HAP-1 (cell line): ENCODE data around the gene DTX3.
A peak's percentile ranks its signal among the peaks of the same experiment; 100 is the strongest.
"Not testable (repeated sequence)": the region's sequence is repeated elsewhere in the genome, so short reads cannot be mapped to it uniquely, and the experiment has no call there.

Experiments
- DNase-seq, 2 experiments: peaks; one replicate each; pipeline ENCODE4 v3.0.0-alpha.2; 2016 to 2020; ENCODE audit warnings: low spot score in 2 of 2
- H3K27me3 ChIP-seq: fragments of 250-450 bp; sonication (Bioruptor Pico); 2 replicates; pipeline ENCODE4 v1.5.1; 2020; ENCODE audit warnings: low read depth, mild to moderate bottlenecking, moderate library complexity
- H3K36me3 ChIP-seq: fragments of 250-450 bp; sonication (Bioruptor Pico); replicated peaks from 2 replicates; pipeline ENCODE4 v1.5.1; 2020; ENCODE audit warnings: mild to moderate bottlenecking
- H3K4me1 ChIP-seq: fragments of 250-450 bp; sonication (Bioruptor Pico); 2 replicates; pipeline ENCODE4 v1.5.1; 2020; ENCODE audit warnings: mild to moderate bottlenecking
- H3K4me3 ChIP-seq: fragments of 250-450 bp; sonication (Bioruptor Pico); 2 replicates; pipeline ENCODE4 v1.5.1; 2020; ENCODE audit warnings: mild to moderate bottlenecking, moderate library complexity
- H3K9me3 ChIP-seq: fragments of 250-450 bp; sonication (Bioruptor Pico); 2 replicates; pipeline ENCODE4 v1.5.1; 2020; ENCODE audit warnings: mild to moderate bottlenecking, moderate library complexity
- in situ Hi-C: fragments of 300-500 bp; cut with MboI; formaldehyde crosslinking; loops from 3 replicates; pipeline ENCODE4 v1.14.3; 2020; ENCODE audit warnings: low sequenced_read_pairs, inconsistent platforms, mixed read lengths

DTX3 gene

DNA sequence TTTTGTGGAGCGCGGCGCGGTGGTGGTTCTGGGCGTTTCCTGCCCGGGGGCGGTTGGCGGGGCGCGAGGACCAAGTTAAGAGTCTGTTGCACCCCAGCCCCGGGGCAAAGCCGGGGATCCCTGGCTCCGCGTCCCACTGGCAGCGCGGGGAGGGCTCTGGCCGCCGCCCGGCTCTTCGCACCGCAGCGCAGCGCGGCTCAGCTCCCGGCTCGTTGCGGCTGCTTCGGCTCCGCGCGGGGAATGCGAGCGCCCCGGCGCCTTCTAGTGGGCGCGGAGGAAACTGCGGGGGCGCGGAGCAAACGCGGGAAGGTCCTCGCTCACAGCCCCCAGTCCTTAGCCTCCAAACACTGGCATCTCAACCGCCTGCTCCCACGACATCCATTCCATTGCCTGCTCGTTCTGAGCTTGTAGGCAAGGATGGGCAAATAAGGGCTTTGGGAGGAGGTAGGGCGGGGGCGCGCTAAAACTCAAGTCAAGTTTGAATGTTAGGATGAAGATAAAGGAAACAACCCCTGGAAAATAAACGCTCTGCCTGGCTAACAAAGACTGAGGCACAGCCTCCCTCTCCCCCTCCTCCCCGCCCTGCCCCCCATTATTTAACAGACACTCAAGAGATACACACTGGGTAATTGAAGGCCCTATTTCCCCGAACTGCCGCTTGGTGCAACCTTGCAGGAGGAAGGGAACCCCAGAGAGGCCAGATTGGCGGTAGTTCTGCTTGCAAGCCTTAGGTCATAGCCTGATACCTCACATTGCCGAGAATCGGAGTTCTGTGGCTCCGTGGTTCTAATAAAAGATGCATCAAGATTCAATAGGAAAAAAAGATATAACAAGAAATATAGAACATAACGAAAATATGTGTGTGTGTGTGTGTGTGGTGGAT lies 28.6 kb downstream of the DTX3 start, which contains the start of gene B4GALNT1:
Gene B4GALNT1, minus strand, starts transcription at position 244 of the 883 bp plus-strand sequence. CDS start 1,069 bp downstream, outside the sequence.
- Histone ChIP-seq H3K36me3 (peaks cover 5% of the 10 kb centered on the region), H3K4me3 (peak within 1 kb of the TSS; percentile 69), H3K4me1 (peaks cover 11% of the 10 kb centered on the region), H3K9me3 (no peaks in the 10 kb centered on the region), H3K27me3 (no peaks in the 10 kb centered on the region)
- peak; percentile 73 to 83 for DNase-seq
- in situ Hi-C loops = no loop called here

DNA sequence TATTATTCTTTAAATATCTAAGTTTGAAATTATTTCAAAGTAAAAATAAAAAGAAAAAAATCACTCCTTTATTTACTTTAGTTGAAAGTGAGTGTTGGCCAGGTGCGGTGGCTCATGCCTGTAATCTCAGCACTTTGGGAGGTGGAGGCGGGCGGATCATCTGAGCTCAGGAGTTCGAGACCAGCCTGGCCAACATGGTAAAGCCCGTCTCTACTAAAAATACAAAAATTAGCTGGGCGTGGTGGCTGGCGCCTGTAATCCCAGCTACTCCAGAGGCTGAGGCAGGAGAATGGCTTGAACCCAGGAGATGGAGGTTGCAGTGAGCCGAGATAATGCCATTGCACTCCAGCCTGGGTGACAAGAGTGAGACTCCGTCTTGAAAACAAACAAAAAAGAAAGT lies 32.1 kb downstream of the DTX3 start:
- in situ Hi-C loops, DNase-seq, H3K27me3 ChIP-seq, H3K9me3 ChIP-seq, H3K4me3 ChIP-seq, H3K36me3 ChIP-seq: not testable (repeated sequence)
- H3K4me1 ChIP-seq = peaks cover 13% of the 10 kb centered on the region

DNA sequence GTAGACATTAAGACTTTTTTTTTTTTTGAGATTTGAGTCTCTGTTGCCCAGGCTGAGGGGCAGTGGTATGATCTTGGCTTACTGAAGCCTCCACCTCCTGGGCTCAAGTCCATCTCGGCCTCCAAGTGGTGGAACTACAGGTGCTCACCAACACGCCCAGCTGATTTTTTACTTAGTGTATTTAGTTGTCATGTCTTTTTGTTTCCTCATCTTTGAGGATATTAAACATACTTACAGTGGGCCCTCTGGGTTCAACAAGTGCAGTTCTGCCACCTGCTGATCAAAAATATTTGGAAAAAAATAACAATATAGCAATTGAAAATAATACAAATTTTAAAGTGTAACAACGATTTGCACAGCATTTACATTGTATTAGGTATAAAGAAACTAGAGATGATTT lies 32.7 kb downstream of the DTX3 start:
- no peaks in the 10 kb centered on the region for H3K27me3 ChIP-seq
- H3K4me1 ChIP-seq = peaks cover 14% of the 10 kb centered on the region
- H3K9me3 ChIP-seq = 0 out of 2 replicates have a peak, but pooled peaks cover 2% of the 10 kb centered on the region
- H3K4me3 ChIP-seq = no peak overlapping the region
- no peak for DNase-seq
- in situ Hi-C loops = no loop called here
- no peaks in the 10 kb centered on the region for H3K36me3 ChIP-seq

DNA sequence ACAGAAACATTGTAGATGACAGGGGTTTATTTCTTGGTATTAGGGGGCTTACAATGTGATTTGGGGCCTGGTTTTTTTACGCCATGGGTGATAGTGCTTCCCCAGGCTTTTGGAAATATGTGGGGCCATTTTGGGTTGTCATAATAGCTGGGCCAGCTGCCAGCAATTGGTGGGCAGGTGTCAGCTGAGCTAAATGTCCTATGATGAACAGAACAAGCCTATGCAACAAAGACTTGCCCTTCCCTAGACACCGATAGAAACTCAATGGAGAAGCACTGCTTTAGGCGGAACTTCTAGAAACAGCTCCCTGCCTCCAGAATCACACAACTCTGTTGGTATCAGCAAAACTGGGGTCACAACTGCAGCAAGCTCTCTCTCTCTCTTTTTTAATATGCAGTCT lies 33.5 kb downstream of the DTX3 start:
- Histone ChIP-seq H3K9me3 (0 out of 2 replicates have a peak, but pooled peaks cover 2% of the 10 kb centered on the region), H3K27me3 (no peaks in the 10 kb centered on the region), H3K4me1 (peaks cover 14% of the 10 kb centered on the region), H3K36me3 (no peaks in the 10 kb centered on the region), H3K4me3 (no peak overlapping the region)
- in situ Hi-C loops = no loop called here
- no peak for DNase-seq

DNA sequence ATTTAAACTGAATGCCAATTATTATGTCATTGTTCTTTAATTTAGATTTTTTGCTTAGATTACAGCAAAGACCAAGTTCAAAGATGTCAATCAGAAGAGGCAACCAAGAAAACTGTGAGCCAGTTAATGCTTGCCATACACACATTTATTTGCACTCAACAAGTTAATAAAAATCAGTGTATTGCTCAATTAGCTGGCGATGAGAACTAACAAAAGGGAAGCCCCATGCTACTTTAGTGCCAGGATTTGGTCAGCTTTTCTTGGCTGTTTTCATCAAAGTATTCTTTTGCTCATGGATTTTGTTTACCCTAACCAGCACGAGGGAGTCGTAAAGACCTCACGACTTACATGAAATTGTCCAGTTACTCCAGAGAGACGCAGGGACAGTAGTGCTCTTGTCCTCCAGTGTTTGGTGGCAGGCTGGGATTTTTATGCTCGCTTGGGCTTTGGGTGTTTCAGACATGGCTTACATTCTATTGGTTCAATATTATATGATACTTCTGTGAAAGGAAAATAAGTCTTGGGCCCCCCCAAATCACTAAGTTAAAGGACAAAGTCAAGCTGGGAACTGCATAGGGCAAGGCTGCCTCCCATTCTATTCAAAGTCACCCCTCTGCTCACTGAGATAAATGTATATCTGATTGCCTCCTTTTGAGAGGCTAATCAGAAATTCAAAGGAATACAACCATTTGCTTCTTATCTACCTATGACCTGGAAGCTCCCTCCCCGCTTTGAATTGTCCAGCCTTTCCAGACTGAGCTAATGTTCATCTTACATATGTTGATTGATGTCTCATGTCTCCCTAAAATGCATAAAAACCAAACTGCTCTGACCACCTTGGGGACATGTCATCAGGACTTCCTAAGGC lies 35.8 kb downstream of the DTX3 start:
- in situ Hi-C loops = no loop called here
- no peak for DNase-seq
- Histone ChIP-seq H3K36me3 (no peaks in the 10 kb centered on the region), H3K4me3 (no peak overlapping the region), H3K4me1 (peaks cover 8% of the 10 kb centered on the region), H3K9me3 (peaks cover 9% of the 10 kb centered on the region), H3K27me3 (no peaks in the 10 kb centered on the region)

DNA sequence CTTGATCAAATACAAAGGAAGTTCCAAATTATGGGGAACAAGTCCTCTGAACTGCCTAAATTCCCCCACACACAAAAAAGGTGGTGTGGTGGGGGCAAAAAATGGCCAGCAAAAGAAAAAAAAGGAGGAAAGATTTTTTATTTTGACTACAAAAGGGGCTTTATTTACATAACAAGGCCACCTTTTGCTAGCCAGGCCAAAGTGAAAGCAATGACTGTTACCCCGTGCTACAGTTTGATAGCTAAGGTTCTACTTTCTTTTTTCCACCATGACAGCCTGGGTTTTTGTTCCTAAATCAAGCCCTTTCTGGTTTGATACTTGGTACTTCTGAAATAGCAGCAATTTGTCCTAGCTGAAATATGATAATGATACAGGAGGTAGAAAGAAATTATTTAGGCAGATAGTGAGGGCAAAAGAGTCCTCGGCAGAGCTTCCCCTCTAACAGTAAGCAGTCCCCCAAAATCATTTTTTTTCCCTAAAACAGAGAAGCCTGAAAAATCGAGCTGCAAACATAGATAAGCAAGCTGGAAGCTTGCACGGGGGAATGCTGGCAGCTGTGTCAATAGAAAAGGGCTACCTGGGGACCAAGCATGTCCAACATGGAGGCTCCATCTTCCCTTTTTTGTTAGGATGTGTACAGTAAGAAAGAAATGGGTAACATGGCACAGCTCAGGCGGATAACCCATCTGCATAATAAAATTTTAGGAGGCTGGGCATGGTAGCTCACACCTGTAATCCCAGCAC lies 37.2 kb downstream of the DTX3 start:
- peaks cover 8% of the 10 kb centered on the region for H3K4me1 ChIP-seq
- H3K27me3 ChIP-seq = no peaks in the 10 kb centered on the region
- no peak for DNase-seq
- peaks cover 18% of the 10 kb centered on the region for H3K9me3 ChIP-seq
- in situ Hi-C loops = no loop called here
- H3K36me3 ChIP-seq = no peaks in the 10 kb centered on the region
- no peak overlapping the region for H3K4me3 ChIP-seq

DNA sequence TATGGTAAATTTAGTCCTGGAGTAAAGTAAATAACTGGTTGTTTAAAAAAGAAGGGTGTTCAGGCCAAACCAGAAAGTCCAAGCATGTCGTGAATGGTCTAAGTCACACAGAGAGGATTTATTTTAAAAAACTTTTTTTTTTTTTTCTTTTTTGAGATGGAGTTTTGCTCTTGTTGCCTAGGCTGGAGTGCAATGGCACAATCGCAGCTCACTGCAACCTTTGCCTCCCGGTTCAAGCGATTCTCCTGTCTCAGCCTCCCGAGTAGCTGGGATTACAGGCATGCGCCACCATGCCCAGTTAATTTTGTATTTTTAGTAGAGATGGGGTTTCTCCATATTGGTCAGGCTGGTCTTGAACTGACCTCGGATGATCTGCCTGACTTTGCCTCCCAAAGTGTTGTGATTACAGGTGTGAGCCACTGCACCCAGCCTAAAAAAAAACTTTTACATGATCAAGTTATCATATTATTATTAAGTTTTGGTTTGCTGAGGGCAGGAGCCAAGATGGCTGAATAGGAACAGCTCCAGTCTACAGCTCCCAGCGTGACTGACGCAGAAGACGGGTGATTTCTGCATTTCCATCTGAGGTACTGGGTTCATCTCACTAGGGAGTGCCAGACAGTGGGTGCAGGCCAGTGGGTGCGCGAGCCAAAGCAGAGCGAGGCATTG lies 41.5 kb downstream of the DTX3 start:
- H3K4me1 ChIP-seq, H3K27me3 ChIP-seq, H3K36me3 ChIP-seq, H3K4me3 ChIP-seq, in situ Hi-C loops: not testable (repeated sequence)
- H3K9me3 ChIP-seq = peaks cover 19% of the 10 kb centered on the region
- peak in 1 of 2 experiments; percentile 52 for DNase-seq

DNA sequence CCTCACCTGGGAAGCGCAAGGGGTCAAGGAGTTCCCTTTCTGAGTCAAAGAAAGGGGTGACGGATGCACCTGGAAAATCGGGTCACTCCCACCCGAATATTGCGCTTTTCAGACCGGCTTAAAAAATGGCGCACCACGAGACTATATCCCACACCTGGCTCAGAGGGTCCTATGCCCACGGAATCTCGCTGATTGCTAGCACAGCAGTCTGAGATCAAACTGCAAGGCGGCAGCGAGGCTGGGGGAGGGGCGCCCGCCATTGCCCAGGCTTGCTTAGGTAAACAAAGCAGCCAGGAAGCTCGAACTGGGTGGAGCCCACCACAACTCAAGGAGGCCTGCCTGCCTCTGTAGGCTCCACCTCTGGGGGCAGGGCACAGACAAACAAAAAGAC lies 42.0 kb downstream of the DTX3 start:
- H3K9me3 ChIP-seq = peaks cover 19% of the 10 kb centered on the region
- DNase-seq, H3K27me3 ChIP-seq, H3K36me3 ChIP-seq, H3K4me1 ChIP-seq, H3K4me3 ChIP-seq, in situ Hi-C loops: not testable (repeated sequence)

DNA sequence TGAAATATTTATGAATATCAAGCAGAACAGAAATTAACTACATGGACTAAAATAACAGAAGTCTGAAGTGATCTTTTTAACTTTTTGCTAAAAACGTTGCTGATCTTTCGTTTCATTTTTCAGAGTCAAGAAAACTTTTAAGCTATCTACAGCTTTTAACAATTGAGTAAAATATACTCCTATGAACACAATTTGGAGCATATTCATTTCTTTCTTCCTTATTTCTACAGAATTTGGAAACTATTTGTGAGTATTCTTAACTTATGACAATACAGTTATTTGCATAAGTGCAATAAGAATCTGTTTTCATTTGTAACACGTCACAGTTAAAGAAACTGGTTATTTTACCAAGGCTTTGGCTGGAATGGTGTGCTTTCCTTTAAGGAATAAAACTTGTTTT lies 49.4 kb downstream of the DTX3 start:
- Histone ChIP-seq H3K36me3 (no peaks in the 10 kb centered on the region), H3K27me3 (no peaks in the 10 kb centered on the region), H3K4me3 (no peak overlapping the region), H3K4me1 (no peaks in the 10 kb centered on the region), H3K9me3 (no peaks in the 10 kb centered on the region)
- in situ Hi-C loops = no loop called here
- DNase-seq = no peak

DNA sequence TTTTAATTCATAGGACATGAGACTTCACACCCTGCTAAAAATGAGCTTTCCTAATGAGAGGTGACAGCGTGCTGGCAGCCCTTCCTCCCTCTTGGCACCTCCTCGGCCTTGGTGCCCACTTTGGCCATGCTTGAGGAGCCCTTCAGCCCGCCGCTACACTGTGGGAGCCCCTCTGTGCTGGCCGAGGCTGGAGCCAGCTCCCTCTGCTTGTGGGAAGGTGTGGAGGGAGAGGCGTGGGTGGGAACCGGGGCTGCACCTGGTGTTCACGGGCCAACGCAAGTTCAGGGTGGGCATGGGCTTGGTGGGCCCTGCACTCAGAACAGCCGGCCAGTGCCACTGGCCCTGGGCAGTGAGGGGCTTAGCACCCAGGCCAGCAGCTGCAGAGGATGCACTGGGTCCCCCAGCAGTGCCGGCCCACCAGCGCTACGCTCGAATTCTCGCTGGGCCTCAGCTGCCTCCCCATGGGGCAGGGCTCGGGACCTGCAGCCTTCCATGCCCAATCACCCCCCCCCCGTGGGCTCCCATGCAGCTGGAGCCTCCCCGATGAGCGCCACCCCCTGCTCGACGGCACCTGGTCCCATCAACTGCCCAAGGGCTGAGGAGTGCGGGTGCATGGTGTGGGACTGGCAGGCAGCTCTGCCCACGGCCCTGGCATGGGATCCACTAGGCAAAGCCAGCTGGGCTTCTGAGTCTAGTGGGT lies 51.1 kb downstream of the DTX3 start:
- H3K27me3 ChIP-seq = no peaks in the 10 kb centered on the region
- H3K4me1 ChIP-seq = no peaks in the 10 kb centered on the region
- no peak for DNase-seq
- H3K9me3 ChIP-seq = peaks cover 4% of the 10 kb centered on the region
- H3K4me3 ChIP-seq = no peak overlapping the region
- H3K36me3 ChIP-seq = no peaks in the 10 kb centered on the region
- in situ Hi-C loops = no loop called here

DNA sequence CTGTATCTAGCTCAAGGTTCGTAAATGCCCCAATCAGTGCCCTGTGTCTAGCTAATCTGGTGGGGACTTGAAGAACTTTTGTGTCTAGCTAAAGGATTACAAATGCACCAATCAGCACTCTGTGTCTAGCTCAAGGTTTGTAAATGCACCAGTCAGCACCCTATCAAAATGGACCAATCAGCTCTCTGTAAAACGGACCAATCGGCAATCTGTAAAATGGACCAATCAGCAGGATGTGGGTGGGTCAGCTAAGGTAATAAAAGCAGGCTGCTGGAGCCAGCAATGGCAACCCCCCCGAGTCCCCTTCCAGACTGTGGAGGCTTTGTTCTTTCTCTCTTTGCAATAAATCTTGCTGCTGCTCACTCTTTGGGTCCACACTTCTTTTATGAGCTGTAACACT lies 51.8 kb downstream of the DTX3 start:
- H3K4me1 ChIP-seq, DNase-seq, H3K36me3 ChIP-seq, in situ Hi-C loops, H3K9me3 ChIP-seq, H3K27me3 ChIP-seq, H3K4me3 ChIP-seq: not testable (repeated sequence)

DNA sequence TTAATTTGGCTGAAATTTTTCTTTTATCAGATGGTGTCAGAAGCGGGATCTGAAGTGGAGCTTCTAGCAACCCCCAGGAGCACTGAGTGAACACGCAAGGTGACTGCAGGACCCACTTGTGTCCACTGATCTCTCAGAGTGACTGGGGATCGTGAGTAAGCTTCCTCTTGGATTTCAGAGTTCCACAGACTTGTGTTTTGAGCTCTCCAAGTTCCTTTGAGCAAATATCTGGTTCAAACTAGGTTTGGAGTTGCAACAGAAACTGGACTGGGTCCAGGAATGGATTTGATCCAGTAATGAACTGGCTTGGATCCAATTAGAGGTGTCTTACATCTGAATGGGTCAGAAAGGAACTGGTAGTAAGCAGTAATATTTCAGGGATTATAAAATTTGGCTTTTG lies 53.1 kb downstream of the DTX3 start:
- in situ Hi-C loops = no loop called here
- no peaks in the 10 kb centered on the region for H3K4me1 ChIP-seq
- DNase-seq = no peak
- H3K4me3 ChIP-seq = no peak overlapping the region
- no peaks in the 10 kb centered on the region for H3K36me3 ChIP-seq
- no peaks in the 10 kb centered on the region for H3K27me3 ChIP-seq
- H3K9me3 ChIP-seq = peaks cover 14% of the 10 kb centered on the region

DNA sequence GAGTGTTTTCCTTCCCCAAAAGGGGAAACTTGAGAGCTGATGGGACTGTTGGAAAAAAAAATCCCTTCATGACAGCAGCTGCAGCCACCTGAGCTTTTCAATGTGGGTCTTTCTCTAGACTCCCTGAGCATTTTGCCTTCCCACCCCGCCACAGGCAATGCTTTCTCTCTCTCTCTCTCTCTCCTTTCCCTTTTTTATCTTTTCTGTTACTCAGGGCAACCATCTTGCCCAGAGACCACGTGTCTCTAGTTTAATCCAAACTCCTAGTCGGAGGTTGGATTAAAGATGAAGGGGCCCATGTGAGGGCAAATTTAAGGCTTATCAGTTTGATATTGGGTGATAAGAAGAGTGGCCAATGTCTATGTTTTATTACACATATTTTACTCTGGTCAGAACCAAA lies 54.3 kb downstream of the DTX3 start:
- H3K9me3 ChIP-seq = peaks cover 14% of the 10 kb centered on the region
- no peak overlapping the region for H3K4me3 ChIP-seq
- in situ Hi-C loops = no loop called here
- no peak for DNase-seq
- H3K27me3 ChIP-seq = no peaks in the 10 kb centered on the region
- H3K4me1 ChIP-seq = no peaks in the 10 kb centered on the region
- no peaks in the 10 kb centered on the region for H3K36me3 ChIP-seq
